NCI-H82 treated with DMSO at 0.1 percent for 48 hours (cell line): ENCODE data around the gene PCNX2.

Experiments
- DNase-seq: peaks from one replicate; lab custom pipeline; 2025; ENCODE audit not compliant: unreplicated experiment; lab: John Stamatoyannopoulos, UW

PCNX2 gene

DNA sequence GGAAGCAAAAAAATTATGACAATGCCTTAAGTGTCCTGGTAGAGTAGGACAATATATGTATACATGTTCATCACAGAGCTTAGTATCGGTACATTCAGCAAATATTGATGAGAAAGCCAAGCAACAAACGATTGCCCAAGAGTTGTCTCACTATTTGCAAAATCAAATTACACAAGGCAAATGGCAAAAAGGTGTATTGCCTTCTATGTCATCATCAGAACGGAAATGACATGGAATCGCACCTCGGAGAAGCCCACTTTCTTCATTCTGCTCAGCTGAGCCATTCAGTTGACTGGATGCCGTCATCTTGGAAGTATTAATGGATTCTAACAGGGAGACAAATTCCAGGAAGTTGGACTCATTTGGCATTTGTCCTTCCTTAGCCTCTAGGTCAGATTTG is 37.7 kb downstream of the PCNX2 start:
- no peak for DNase-seq

DNA sequence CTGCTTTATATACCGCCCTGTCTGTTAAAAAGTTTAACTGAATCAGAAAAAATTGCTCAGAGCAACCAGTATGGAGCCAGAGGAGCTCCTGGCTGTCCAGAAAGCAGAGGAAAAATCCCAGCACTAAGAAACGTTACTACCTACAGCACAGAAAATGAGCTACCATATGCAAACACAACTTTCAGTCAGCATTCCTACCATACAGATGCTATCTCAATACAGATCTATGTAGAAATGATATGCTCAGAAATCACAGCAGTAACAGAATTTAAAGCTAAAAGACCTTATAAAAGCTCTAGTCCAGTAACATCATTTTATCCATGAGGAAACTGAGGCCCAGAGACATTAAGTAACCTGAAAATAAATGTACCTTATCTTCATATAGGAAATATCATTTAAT is 38.7 kb downstream of the PCNX2 start:
- DNase-seq: no peak

DNA sequence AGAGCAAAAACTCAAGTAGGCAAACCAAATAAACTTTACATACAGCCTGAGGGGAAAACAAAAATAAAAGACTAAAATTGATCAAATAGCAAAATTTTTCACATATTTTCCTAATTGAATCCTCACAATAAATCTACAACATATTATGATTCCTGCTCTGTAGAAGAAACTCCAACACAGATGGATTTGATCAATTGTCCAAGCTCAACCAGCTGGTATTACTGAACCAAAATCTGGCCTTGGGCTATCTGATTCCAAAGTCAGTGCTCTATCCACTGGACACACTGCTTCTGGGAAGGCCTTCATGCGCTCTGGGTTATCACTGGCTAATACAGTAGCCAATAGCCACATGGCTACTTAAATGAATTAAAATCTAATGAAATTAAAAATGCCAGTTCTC is 39.3 kb downstream of the PCNX2 start:
- DNase-seq: no peak

DNA sequence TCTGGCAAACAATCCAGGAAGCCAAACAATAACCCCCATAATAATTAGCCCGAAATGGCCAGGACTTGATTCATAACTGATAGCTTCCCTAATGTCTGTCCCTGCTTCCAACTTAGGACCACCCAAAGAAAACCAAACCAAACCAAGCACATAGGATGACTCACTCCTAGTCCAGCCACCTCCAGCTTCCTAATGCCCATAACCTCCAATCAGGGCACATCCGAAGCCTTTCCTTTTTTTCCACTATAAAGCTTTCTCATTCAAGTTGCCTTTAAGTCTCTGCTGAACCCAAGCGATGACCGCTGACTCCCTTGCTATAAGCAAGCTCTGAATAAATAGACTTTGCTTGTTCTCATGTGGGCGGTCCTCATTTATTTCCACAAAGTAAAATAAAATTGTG is 40.4 kb downstream of the PCNX2 start:
- DNase-seq: no peak

DNA sequence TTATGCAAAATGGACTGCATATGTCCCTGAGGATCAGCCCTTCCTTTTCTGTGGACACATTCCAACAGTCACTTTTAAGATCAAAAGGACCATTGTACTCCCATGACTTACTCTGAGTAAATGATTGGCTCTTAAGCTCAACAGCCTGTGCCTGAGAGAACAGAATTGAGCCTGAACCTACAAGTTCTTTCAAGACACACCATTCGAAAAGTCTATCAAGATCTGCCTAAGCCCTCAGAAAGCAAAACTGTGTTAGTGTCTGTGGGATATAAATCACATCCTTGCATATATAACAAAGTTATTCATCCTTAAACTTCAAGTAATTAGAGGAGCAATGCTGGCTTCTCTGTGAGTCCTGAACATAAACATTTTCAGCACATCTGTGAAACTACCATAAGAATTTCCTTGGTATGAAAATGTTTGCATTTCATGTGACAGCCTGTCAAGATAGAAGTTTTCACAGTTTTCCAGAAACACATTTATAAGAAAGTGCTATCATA is 41.6 kb downstream of the PCNX2 start:
- no peak for DNase-seq

DNA sequence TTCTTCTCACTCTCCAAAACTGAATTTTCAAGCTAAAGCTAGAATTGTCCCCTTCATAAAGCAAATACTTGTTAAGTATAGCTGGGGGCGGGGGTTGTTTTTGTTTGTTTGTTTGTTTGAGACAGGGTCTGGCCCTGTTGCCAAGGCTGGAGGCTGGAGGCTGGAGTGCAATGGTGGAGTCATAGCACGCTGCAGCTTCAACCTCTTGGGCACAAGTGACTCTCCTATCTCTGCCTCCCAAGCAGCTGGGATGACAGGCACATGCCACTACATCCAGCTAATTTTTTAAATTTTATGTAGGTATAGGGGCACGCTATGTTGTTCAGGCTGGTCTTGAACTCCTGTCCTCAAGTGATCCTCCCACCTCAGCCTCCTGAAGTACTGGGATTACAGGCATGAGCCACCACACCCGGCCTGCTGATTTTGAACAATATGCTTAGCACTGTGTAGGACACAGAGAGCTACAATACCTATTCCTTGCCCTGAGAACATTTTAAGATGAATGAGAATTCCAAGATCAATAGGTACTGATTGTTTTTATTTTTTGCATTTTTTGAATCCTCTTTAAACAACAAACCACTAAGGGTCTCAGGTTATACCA is 42.2 kb downstream of the PCNX2 start:
- DNase-seq: no peak

DNA sequence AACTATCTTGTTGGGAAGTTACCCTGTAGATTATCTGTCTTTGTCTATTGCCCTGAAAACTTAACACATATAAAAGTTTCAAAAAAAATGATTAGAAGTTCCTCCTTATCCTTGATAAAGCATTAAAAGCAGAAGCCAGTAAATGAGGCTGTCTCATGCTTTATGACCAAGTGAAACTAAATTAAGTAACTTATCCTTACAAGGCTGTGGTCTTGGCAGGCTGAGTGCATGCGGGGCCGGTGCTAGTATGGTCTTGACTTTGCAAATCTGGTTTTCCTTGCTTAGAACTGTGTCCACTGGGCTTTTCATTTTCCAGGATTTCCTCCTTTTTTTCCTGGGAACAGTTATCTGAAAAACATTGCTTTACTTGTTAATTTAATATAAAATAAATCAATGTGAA is 43.1 kb downstream of the PCNX2 start:
- DNase-seq: no peak

DNA sequence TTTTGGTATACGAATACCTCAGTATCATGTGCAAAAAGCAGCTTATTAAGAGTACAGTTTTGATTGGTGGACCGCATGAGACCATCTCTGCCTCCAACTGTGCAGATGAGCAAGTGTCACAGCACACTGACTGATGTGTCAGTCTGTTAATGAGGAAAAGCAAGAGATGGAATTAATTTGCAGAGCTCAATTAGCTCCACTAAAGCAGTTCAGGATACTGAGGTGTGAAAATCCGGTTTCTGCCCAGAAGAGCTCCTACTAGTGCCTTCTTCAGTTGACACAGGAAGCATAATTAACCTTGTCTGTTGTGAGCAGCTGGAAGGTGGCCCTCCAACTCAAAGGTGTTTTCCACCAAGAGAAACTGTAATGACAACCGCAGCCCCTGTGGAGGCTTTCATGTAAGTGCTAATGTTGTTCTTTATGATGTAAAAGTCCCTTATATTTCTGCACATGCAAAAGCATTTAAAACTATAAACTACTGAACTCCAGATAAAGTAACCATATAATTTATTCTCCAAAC is 44.3 kb downstream of the PCNX2 start:
- DNase-seq: no peak

DNA sequence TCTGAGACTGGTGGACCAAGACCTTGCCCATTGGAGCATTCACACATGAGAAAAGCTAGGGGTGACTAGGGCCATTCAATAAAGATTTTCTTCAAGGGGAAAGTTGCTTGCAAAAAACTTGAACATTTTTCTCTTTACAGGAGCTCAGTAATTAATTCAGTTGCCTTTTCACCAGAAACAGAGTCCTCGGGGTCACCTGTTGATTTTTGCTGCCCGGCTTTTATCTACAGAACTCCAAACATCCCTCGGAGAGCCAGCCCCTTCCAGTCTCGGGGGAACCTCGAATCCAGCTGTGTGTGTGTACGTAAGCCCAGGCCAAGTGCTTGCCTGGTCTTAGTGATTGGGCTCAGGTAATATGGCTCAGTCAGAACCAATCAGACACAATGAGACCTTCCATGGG is 47.5 kb downstream of the PCNX2 start:
- DNase-seq: no peak

DNA sequence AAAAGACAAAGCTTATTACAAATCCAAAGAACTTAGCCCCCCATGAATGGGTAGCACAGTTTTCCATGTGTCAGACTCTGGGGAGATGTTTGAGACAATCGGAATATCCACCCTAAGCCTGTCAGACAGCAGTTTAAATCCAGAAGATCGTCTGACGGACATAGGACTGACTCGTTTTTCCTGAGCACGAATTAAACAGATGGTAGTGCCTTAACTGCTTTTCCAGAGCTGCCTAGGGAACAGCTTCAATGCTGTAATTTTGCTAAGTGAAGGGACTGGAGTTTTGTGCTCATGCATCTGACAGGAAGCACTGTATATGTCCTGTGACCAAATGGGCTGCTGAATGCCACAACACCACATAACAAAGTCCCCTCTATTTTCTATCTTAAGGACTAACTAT is 48.6 kb downstream of the PCNX2 start:
- no peak for DNase-seq

DNA sequence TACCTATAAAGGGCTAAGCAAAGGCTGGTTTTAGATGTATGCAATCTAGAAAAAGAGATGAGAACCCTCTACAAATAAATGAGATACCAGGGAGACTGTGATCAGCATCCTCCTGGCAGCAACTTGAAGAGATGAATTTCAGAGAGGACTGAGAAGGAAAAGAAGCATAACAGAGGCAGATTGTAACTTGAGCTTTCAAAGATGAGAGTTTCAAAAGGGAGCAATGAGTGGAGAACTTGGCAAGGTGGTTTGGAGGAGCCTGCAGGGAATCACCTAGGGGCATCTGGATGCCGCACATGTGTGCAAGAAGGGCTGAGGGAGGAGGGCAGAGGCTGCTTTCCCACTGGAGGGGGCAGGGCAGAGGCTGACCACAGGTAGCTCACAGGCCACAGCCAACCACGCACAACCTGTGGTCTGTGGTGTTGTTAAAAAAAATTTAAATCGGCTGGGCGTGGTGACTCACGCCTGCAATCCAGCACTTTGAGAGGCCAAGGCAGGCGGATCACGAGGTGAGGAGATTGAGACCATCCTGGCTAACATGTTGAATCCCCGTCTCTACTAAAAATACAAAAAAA is 50.2 kb downstream of the PCNX2 start:
- DNase-seq: no peak

DNA sequence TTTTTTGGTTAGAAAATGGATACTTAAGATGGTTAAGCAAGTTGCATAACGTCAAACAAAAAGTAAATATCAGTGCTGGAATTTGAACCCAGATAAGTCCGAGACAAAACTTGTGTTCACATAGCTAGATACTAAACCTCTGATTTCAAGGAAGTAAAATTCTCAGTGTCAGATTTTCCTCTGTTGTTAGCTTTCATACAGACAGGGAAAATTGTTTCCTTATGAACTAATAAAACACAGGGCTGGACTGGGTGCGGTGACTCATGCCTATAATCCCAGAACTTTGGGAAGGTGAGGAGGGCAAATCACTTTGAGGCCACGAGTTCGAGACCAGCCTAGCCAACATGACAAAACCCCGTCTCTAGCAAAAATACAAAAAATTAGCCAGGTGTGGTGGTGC is 51.3 kb downstream of the PCNX2 start:
- DNase-seq: no peak

DNA sequence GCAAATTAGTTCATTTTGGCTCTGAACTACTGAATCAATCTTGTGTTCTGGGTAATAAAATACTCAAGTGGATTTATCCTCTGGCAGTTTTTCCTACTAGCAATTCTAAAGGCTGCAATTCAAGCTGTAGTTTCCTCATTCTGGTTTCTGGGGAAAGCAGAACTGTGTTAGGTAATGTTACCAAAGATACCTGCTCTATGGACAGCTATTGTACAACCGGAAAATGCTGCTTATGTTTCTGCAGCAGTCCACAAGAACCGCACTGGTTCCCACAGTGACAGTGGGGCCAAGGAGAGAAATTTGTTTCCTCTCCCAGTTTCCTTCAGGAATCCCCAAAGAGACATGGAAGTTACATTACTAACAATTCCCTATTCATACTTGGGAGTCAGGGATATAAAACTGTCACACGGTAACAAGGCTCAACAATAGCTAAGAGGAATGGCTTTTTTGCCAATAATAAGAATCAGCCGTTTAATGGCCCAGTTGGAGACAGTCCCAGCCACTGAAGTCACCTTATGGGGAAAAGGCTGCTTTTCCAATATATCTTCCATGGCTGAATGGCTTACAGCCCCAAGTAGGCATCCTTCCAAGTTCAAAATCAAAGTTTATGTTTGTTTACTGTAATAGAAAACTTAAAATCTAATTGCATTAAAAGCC is 52.6 kb downstream of the PCNX2 start:
- no peak for DNase-seq

DNA sequence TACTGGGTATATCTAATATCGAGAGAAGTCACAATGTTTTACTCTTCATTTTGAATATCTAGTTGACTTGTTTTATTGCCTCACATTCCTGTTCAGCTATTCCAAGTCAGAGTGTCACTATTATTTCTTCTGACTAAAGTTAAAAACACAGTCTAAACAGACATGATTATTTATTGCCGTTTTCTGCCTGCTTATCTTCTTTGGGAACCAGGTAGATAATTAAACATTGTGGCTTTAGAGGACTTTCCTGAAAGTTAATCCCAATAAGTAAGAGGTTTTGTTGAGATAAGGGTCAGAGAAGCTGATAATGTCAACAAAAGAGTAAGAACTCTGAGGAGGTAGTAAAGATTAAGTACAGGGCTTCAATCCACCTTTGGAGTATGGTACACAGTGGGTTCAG is 53.8 kb downstream of the PCNX2 start:
- DNase-seq: no peak

DNA sequence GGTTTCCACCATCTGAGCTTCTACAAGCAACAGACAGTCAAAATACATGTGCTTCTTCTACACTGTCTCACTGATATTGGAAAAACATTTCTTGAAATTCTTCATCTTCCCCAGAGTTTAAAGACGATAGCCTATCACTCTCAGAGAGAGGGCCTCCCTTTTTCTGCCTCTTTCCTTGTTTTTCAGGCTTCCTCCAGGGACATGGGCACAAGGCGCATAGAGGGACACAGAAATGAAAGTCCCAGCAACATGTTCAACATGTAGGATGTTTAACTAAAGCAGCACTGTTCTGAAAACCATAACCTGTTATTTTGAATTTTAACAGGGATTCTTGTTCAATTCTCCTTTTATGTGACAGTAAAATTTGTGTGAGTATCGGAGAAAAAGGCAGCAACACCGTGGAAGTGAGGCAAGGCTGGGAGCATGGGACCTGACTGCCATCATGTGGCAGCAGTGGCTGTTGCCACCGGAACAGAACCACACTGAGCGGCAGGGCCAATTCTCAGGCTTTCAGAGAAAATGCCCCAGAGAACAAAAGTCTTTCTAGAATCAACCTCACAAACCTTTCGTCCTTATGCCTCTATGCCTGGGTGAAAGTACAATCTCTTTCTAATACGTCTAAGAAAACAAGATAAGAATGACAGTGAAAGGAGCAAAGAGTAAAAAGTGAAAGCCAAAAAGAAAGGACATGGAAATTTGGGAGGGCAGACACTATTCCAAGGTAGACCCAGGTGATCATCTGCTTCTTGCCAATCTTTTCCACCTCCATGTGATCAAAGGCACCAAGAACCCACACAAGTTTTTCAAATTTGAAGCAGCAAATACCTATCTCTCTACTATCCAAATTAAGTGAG is 54.5 kb downstream of the PCNX2 start:
- DNase-seq: no peak

DNA sequence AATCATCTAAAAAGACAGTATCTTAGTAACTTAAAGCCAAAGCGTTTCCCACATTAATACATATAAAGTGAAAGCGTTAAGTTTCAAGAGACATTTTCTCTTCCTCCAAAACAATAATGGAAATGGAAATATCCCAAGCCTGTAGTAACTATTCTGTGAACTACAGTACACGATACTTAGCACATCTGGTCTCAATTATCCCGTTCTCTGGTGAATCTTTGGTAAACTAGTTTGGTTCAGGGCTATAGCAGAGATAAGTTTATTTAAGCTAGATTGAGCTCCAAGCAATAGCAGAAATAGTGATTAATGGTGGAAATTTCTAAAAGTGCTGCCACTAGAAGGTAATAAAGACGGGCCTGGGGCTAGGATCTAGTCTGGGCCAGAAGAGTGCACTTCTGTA is 55.2 kb downstream of the PCNX2 start:
- DNase-seq: no peak

DNA sequence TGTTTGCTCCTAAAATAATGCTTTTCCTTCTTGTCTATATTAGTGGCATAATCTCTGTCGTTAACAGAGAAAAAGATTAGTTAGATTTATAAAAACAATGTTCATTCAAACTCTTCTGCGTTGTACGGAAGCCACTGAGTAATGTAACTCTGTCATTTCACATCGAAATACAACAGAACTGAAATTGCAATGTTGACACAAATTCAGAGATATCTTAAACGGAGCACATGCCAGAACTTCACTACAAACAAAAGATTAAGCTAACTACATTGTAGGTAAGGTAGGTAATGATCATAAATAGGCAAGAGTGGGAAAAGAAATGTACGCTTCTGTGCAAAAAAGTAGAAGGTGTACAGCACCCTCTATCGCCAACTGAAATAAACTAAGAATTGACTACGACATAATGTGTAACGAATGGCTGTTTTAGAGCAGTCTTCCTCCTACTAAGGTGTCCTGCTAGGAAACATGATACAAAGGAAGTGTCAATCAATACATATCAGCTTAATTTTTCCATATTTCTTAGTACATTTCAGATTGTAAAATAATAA is 56.6 kb downstream of the PCNX2 start:
- no peak for DNase-seq

DNA sequence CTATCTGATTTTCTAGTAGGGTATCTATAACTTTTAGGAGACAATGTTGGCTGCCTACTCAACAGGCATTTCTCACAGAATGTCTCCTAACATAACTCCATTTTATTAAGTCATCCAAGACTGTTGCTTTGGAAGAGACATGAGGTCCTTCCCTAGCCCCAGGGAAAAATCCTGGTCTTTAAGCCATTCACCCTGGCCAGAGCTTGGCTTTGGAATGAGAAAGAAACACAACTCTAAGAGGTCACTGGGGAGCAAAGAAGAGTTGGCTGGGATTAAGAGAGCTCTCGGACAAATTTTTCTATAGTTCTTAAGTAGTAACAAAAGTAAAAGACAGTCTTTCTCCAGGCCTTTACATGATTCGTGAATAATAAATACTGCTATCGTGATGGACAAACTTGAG is 57.9 kb downstream of the PCNX2 start:
- DNase-seq: no peak

DNA sequence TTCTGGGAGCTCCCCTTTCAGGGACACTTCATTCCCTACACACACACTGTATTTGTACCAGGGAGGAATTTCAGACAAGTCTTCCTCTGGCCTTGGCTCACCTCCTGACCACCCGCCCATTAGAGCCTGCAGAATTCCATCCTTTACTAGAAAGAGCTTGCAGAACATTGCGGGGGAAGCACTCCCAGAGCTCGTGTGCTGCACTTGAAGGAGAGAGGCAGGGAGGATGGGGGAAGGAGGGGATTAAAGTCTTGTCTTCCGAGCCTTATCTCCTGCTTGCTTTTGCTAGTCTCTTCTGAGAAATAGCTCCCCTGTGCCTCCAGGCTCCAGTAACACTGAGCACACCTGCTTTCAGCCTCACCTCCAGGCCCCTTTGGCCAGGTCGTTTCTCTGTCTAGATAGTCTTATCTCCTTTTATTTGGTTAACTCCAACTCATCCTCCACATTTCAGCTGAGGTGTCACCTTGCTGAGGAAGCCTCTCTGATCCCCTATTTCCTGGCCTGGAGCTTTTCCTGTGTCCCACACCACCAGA is 62.0 kb downstream of the PCNX2 start:
- DNase-seq: no peak

DNA sequence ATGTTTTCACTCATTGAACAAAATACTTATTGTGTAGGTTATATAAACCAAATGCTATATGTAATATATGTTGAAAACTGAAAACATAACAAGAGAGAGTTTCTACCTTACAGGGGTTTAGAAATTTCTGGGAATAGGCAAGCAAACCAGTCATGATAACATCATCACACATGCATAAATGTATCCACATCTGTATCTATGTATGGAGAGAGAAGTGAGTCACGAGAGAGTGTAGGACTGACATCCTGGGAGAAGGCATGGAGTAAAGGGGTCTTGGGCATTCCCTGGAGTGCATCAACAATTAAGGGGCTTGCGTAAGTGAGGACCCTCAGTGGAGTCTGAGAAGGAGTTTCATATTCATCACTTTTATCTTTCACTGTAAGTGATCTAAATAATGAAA is 65.5 kb downstream of the PCNX2 start:
- DNase-seq: no peak

DNA sequence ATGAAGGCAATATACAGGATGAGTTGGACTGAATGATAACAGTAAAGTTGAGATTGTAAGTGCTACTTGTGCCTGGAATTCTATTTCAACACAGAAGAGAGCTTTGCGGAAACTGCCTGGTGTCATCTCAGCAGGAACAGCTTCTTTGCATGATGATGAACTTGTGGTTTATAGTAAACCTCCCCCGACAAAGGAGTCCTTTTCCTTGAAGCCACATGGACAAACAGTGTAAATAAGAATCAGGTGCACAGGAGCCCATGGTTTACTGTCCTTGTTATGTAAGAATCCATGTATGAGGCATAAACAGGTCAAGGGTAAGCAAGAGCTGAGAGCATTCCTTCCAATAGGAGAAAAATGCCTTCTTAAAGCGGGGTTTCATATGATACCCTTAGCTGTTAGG is 66.2 kb downstream of the PCNX2 start:
- no peak for DNase-seq
